CD4-positive, alpha-beta T cell treated with Interleukin-15 for 4 hours (primary cell): ENCODE results near the gene SRGAP1.

Experiments used
- DNase-seq: peaks from one replicate; pipeline ENCODE4 v3.0.0-alpha.2; 2020; ENCODE audit warnings: low spot score

The SRGAP1 gene

DNA sequence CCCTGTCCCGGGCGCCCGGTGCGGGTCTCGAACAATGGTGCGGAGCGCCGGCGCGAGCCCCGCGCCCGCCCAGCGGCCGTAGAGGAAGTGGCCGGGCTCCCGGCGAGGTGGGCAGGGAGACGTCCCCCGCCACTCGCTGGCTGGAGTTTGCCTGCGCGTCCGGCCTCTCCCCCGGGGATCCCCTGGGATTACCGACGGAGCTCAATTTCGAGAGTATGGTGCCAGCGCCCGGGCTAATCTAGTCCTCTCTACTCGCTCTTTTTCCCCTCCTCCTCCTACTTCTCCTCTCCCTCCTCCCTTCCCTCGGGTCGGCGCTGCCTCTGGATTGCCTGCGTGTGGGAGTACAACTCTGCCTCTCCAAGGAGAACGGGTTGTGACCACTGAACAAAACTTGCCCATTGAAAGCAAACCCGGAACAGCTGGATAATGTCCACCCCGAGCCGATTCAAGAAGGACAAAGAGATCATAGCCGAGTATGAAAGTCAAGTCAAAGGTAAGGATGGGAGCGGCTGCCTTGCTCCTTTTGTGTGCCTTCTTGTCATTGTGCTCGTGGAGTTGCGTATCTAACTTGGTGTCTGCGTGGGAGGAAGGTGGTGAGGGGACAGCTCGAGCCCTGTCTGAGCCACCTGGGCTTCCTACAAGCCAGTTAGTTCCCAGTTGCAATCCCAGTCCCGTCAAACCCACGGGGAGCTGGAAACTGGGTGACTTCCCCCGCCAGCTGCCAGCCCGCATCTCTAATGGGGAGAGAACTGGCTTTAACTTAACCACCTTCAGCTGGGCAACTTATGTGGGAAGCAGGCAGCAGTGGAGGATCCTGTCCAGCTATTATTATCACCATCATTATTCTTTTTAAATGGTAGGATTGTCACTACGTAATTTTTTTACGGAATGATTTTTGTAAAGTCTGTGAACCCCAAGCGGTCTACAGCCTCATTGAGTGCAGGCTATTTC, at the start of gene SRGAP1:
SRGAP1 (plus strand) TSS at position 310 of the 951 bp plus-strand sequence; CDS start at position 427, 117 bp downstream.
- DNase-seq = no peak

DNA sequence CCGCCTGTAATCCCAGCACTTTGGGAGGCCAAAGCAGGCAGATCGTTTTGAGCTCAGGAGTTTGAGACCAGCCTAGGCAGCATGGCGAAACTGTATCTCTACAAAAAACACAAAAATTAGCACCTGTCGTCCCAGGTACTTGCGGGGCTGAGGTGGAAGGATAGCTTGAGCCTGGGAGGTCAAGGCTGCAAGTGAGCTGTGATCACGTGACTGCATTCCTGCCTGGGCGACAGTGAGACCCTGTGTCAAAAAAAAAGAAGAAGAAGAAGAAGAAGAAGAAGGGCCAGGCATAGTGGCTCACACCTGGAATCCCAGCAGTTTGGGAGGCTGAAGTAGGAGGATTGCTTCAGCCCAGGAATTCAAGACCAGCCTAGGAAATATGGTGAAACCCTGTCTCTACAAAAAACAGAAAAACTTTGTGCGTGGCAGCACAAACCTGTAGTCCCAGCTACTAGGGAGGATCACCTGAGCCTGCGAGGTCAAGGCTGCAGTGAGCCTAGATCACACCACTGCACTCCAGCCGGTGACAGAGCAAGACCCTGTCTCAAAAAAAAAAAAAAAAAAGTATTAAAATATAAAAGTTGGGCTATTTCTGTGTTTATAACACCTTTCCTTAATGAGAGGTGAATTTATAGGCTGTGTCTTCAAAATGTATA, 49.3 kb upstream of the SRGAP1 start:
- no peak for DNase-seq

DNA sequence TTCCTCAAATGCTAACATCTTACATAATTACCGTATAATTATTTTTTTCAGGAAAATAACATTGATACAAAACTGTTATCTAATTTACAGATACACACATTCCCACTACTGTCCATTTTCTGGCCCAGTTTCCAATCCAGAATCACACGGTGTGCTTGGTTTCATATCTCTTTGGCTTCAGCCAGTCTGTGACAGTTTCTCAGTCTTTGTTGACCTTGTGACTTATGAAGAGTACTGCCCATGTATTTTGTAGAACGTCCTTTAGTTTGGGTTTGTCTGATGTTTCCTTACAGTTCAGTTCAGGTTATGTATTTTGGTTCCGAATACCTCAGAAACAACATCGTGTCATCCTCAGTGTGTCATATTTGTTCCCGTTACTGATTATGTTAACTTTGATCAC, 48.6 kb upstream of the SRGAP1 start:
- no peak for DNase-seq

DNA sequence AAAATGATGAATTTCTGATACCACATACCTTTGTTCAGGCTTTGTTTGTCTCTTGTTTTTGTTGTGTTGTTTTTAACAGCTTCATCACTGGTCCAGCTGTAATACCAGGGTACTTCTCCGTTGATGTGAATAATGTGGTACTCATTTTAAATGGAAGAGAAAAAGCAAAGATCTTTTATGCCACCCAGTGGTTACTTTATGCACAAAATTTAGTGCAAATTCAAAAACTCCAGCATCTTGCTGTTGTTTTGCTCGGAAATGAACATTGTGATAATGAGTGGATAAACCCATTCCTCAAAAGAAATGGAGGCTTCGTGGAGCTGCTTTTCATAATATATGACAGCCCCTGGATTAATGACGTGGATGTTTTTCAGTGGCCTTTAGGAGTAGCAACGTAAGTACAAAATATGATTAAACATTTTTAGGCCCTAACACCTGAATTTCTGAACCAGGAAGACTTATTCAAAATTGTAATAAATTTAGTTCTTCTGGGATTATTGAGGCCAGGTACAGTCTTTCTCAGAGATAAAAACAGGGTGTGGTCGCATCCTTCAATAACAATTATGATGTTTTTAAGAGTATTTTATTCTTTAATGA, 42.4 kb upstream of the SRGAP1 start:
- DNase-seq = peak; percentile 8

DNA sequence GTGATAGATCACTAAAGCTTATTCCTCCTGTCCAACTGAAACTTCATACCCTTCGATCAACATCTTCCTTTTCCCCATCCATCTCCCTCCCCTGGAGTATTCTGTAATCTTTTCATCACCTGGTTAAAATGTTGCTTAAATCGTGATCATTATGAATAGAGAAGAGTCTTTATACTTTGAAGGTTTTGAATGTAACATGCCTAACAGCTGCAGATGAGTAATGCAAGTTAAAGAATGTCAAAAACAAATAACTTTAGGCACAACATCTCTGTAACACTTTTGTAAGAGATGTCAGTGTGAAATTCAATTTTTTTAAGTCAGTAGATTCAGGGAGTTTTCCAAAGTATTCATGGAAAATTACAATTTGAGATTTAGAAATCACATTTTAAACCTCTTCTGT, 39.8 kb upstream of the SRGAP1 start:
- DNase-seq = no peak

DNA sequence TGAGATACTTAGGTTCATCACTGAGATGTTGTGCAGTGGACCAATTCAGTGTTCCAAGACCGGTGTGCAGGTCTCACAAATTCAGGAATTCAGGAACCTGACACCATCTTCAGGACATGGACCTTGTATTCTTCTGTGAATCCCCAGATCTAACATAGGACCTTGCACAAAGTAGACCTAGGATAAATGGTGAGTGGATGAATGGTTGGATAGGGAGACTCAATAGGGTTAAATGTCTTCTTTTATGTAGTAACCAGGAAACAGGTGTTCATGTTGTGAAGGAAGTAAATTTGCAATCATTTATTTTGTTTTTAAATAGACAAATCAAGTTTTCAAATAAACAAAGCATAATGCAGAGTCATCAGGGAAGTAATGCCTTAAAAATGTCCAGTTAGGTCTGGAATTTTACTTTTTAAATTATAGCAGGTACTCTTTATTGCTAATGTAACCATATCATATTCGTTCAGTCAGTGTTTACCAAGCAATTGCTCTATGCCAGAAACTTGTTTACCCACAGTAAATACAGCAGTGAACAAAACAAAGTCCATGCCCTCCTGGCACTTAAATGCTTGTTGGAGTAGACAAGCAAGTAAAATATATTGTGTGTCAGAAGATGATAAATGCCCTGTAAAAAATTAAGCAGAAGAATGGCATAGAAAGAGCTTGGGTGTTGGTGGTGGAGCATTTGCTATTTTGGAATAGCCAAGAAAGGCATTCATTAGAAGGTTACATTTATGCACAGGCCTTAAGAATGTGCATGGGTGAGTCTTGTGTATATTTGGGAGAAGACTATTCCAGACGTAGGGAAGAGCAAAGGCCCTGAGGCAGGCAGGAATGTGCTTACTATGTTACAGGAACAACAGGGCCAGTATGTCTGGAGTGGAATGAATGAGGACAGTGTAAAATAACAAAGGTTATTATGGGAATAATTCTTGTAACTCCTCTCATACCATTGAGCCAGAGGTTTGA, 38.5 kb upstream of the SRGAP1 start:
- no peak for DNase-seq

DNA sequence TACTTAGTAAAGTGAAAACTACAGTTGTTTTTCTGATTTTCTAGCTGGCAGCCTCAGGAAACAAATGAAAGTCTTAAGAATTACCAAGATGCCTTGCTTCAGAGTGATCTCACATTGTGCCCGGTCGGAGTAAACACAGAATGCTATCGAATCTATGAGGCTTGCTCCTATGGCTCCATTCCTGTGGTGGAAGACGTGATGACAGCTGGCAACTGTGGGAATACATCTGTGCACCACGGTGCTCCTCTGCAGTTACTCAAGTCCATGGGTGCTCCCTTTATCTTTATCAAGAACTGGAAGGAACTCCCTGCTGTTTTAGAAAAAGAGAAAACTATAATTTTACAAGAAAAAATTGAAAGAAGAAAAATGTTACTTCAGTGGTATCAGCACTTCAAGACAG, 35.9 kb upstream of the SRGAP1 start:
- no peak for DNase-seq

DNA sequence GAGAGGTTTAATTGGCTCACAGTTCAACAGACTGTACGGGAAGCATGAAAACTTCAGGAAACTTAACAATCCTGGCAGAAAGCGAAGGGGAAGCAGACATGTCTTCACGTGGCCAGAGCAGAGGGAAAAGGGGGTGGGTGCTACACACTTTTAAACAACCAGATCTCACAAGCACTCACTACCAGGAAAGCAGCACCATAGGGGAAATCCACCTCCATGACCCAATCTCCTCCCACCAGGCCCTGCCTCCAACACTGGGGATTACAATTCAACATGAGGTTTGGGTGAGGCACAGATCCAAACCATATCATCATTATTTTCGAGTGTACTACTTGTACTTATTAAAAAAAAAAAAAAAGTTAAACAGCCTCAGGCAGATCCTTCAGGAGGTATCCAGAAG, 34.9 kb upstream of the SRGAP1 start:
- DNase-seq = no peak

DNA sequence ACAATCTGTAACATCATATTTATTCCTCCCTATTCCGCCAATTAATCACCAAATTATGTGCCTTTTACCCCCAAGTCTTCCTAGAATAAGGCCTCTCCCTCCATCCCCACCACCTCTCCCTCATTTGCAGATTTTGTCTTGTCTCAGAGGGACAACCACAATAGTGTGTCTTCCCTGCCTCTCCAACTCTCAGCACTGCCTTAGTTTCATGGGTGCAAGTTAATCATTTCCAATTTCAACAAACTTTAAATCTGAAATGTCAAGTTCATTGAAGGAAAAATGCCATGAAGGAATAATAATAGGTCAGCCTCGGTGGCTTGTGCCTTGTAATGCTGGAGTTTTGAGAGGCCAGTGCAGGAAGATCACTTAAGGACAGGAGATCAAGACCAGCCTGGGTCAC, 33.2 kb upstream of the SRGAP1 start:
- DNase-seq = no peak

DNA sequence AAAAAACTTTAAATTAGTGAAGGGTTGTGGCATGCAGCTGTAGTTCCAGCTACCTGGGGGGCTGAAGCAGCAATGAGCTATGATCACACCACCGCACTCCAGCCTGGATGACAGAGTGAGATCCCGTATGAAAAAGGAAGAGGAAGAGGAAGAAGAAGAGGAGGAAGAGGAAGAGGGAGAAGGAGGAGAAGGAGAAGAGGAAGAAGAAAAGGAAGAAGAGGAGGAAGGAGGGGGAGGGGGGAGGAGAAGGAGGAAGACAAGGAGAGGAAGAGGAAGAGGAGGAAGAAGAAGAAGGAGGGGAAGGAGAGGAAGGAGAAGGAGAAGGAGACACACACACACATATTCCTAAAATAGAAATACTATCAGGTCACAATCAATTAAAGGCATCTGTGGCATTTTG, 32.7 kb upstream of the SRGAP1 start:
- DNase-seq = no peak

DNA sequence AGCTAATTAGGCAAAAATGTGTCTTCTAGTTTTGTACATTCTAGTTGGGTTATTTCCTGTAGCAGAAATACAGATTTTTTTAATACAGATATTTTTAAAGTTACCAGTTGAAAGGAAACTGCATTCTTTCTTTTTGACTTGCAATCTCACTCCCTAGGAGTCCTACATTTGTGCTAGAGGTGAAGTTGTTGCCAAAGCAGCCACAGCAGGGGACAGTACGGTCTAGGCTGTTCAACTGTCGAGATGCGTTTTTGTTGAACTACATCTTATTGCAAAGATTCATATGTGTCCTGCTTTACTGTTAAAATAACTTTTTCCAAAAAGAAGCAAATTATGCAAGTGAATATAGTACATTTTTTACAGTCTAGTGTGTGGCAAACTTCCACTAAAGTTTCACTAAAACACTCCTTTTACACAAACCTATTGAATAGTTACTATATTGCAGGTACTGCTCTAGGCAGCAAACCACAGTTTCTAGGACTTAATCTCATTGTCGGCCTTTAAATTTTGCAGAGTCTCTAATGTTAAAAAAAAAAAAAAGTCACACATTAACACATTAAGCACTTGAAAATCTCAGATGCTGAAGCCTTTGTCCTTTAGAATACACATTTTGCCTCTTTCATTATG, 30.2 kb upstream of the SRGAP1 start:
- DNase-seq = no peak

DNA sequence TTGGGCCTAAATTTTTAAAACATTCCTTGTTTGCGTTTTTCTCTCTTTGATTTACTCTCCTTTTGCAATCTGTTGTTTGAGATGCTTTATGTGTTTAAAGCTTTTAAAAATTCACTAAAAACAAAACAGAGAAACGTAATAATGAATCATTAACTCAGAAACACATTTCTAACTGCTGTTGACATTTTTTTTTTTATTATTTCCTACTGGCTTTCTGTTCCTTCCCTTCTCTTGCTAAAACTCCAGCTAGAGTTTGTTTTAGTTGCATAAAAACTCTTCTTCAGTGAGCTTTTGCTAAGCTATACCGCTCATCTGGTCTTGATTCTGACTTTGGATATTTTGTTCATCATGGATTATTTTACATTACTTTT, 29.0 kb upstream of the SRGAP1 start:
- DNase-seq = no peak

DNA sequence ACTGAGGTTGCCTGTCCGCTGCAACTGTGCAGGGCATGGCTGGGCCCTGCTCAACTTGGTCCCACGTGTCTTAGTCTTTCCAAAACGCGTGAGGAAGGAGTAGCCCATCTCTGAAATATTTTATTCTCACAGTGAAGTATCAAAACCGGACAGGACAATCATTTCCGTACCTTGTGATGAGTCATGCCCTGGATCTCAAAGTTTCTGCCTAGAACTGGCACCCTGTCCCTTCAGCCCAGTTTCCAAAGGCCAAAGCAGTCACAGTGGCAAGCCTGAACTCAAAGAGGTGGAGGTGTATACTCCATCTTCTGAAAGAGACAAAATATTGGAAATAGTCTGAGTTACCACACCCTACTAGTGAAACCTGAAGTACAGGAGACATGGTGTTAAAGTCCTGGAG, 28.5 kb upstream of the SRGAP1 start:
- DNase-seq = no peak

DNA sequence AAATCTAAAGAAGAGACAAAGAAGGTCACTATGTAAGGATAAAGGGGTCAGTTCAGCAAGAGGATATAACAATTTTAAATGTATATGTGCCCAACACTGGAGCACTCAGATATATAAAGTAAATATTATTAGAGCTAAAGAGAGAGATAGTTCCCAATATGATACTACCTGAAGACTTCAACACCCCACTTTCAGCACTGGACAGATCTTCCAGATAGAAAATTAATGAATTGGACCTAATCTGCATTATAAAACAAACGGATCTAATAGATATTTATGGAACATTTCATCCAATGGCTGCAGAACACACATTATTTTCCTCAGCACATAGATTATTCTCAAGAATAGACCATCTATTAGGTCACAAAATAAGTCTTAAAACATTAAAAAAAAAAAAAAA, 24.1 kb upstream of the SRGAP1 start:
- no peak for DNase-seq

DNA sequence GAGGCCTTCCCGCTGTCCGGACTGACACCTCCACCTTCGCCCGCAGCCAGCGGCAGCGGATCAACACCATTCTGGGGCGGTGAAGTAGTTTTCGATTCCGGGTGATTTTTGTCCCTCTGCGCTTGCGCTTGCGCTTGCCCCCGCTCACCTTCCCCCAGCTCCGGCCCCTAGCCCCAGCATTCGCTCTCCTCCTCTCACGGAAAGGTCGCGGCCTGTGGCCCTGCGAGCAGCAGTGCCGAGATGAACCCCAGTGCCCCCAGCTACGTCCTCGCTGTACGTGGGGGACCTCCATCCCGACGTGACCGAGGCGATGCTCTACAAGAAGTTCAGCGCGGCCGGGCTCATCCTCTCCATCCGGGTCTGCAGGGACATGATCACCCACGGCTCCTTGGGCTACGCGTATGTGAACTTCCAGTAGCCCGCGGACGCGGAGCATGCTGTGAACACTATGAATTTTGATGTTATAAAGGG, 22.7 kb upstream of the SRGAP1 start:
- DNase-seq = no peak

DNA sequence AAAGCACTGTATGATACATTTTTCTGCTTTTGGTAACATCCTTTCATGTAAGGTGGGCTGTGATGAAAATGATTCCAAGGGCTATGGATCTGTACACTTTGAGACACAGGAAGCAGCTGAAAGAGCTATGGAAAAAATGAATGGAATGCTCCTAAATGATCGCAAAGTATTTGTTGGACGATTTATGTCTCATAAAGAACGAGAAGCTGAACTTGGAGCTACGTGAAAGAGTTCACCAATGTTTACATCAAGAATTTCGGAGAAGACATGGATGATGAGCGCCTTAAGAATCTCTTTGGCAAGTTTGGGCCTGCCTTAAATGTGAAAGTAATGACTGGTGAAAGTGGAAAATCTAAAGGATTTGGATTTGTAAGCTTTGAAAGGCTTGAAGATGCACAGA, 22.1 kb upstream of the SRGAP1 start:
- DNase-seq = no peak

DNA sequence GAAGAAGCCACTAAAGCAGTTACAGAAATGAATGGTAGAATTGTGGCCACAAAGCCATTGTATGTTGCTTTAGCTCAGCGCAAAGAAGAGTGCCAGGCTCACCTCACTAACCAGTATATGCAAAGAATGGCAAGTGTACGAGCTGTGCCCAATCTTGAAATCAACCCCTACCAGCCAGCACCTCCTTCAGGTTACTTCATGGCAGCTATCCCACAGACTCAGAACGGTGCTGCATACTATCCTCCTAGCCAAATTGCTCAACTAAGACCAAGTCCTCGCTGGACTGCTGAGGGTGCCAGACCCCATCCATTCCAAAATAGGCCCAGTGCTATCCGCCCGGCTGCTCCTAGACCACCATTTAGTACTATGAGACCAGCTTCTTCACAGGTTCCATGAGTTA, 21.5 kb upstream of the SRGAP1 start:
- no peak for DNase-seq

DNA sequence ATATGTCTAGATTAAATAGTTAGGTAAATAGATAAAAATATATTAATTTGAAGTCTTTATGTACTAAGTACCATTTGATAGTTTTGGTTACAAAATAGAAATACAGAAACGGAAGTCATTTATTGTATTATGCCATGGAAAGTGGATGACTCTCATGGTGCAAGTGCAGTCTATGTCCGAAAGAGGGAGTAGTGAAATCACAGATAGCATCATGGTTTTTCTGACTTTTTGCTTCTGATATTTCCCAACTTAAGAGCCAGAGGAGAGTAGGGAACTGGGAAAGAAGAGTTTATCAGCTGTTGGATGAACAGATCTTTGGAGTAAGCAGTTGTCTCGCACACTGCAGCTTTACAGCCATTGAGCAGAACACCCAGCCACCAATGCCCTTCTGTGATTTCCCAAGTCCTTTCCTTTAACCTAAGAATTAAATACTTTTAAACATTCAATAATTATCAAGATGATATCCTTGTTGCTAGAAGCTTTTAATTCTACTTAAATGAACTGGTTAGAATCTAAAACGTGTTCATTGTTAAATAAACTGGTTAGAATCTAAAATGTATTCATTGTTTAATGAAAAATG, 18.4 kb upstream of the SRGAP1 start:
- no peak for DNase-seq

DNA sequence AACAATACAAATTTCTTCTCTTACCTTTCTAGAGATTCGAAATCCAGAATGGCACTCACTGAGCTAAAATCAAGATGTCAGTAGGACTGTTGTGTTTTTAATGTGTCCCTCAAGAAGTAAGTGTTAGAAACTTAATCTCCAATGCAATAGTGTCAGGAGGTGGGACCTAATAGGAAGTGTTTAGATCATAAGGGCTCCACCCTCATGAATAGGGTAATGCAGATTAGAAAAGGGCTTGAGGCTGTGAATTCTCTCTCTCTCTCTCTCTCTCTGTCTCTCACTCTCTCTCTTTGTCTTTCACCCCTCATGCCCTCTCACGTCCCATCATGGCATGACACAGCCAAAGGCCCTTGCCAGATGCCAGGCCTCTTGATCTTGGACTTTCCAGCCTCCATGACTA, 15.6 kb upstream of the SRGAP1 start:
- no peak for DNase-seq

DNA sequence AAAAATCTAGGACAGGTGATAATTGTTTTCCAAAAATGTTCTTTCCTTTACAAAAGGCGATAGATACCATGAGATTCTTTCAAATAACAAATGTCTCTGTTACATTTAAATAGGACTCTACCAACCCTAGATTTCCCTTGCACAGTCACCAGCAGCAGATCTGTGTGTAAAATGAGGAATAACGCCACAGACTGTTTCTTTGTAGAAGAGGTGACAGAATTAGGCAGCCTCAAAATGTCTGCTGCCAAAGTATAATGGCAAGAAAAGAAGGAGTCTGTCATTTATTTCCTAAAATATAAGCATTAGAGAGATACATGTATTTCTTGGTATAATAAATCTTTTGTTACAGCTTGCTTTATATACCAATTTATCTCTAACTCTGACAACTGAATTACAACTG, 8.5 kb upstream of the SRGAP1 start:
- DNase-seq = no peak

DNA sequence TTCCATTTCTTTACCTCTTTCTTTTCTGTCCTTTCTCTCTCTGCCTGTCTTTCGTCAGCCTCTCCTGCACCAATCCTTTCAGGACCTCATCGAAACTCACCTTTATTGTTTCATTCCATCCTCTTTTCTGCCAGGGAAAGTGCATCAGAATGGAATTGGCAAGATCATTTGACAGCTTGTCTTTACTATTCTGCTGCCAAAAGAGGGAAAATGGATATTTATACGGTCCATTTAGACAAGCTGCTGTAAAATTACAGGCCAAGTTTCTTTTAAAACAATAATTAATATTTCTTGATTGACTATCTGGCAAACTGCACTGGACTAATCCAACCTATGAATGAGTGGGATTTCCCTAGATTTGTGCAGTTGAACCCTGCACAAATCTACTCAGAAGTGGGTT, 7.6 kb upstream of the SRGAP1 start:
- DNase-seq = no peak
